Endothelial cell of umbilical vein (primary cell): ENCODE measurements around the gene TRERF1. TPM values are rescaled to one million over a fixed set of nuclear protein-coding genes. Genes with fewer than 3 reads are reported as not detected.

Experiments
- BruUV-seq: library from RNA; stranded (reverse); fragments of 400-500 nt; replicated peaks from 2 replicates; lab custom pipeline; 2021; lab: Mats Ljungman, UMichigan
- CTCF ChIA-PET: fragments of 300-600, 350-600 bp; sonication (Branson Sonifier 250); formaldehyde crosslinking; loops from one replicate; lab custom pipeline; 2021; ENCODE audit warnings: antibody characterized with exemption, inconsistent platforms; lab: Charles Lee
- POLR2A ChIA-PET: fragments of 300-600, 350-600 bp; sonication (Branson Sonifier 250); formaldehyde crosslinking; loops from one replicate; lab custom pipeline; 2021; ENCODE audit warnings: antibody characterized with exemption, inconsistent platforms; lab: Charles Lee
- DNase-seq: peaks from one replicate; pipeline ENCODE4 v3.0.0-alpha.2; 2011; ENCODE audit warnings: low read depth, low spot score
- FAIRE-seq: peaks from 2 replicates; lab custom pipeline; 2011; peaks lifted over from hg19 to GRCh38; lab: Jason Lieb, UNC
- H2AFZ ChIP-seq: 2 replicates; pipeline ENCODE4 v1.6.0; 2012; ENCODE audit warnings: low read depth, low read length, control low read depth, inconsistent platforms
- H3K27ac ChIP-seq: 2 replicates; pipeline ENCODE4 v1.5.1; 2011; ENCODE audit warnings: low read depth, mild to moderate bottlenecking, control low read depth, low read length, moderate library complexity; ENCODE audit not compliant: insufficient read depth
- H3K27me3 ChIP-seq, 2 experiments: 2 replicates each; pipeline versions ENCODE4 v1.6.0 to v1.6.1; 2011; ENCODE audit warnings: low read length in 2 of 2, mixed read lengths in 1 of 2; ENCODE audit not compliant: control insufficient read depth in 2 of 2, insufficient read depth in 2 of 2
- H3K36me3 ChIP-seq, 2 experiments: 2 replicates in 1 of 2; 3 replicates in 1 of 2; pipeline ENCODE4 v1.5.1; 2011; ENCODE audit warnings: low read length in 2 of 2, mild to moderate bottlenecking in 1 of 2, moderate library complexity in 1 of 2; ENCODE audit not compliant: control insufficient read depth in 2 of 2, insufficient read depth in 2 of 2; ENCODE audit errors: extremely low read depth in 1 of 2
- H3K4me1 ChIP-seq: 3 replicates; pipeline ENCODE4 v1.5.1; 2011; ENCODE audit warnings: mild to moderate bottlenecking, low read length; ENCODE audit not compliant: control insufficient read depth, insufficient read depth; ENCODE audit errors: extremely low read depth
- H3K4me2 ChIP-seq: 2 replicates; pipeline ENCODE4 v1.6.1; 2011; ENCODE audit warnings: low read length, control low read depth, mixed read lengths; ENCODE audit not compliant: insufficient read depth
- H3K4me3 ChIP-seq, 3 experiments: fragments of 200-600 bp in 1 of 3; sonication (generic), shearing (Covaris generic) in 1 of 3; replicated peaks in 1 of 3; 2 replicates each; pipeline ENCODE4 v1.5.1; 2011 to 2016; ENCODE audit warnings: control low read depth in 3 of 3, low read length in 3 of 3, mild to moderate bottlenecking in 2 of 3, inconsistent platforms in 1 of 3, low read depth in 1 of 3, moderate library complexity in 1 of 3; ENCODE audit not compliant: insufficient read depth in 1 of 3
- H3K79me2 ChIP-seq: 2 replicates; pipeline ENCODE4 v1.6.0; 2012; ENCODE audit warnings: low read length, inconsistent platforms; ENCODE audit not compliant: control insufficient read depth, insufficient read depth
- H3K9ac ChIP-seq: replicated peaks from 2 replicates; pipeline ENCODE3; 2011; ENCODE audit warnings: low read length, control low read depth; ENCODE audit not compliant: insufficient read depth; ENCODE audit errors: extremely low read depth
- H3K9me1 ChIP-seq: replicated peaks from 3 replicates; pipeline ENCODE4 v1.6.0; 2011; ENCODE audit warnings: mild to moderate bottlenecking, low read length; ENCODE audit not compliant: control insufficient read depth, insufficient read depth; ENCODE audit errors: extremely low read depth
- H3K9me3 ChIP-seq: replicated peaks from 2 replicates; pipeline ENCODE4 v1.5.1; 2012; ENCODE audit warnings: low read length, inconsistent platforms; ENCODE audit not compliant: control insufficient read depth, insufficient read depth
- H4K20me1 ChIP-seq: replicated peaks from 2 replicates; pipeline ENCODE3; 2011; ENCODE audit warnings: mild to moderate bottlenecking, low read length; ENCODE audit not compliant: control insufficient read depth, insufficient read depth; ENCODE audit errors: extremely low read depth
- EZH2 ChIP-seq: IDR thresholded peaks from 2 replicates; pipeline ENCODE4 v1.6.1; 2012; ENCODE audit warnings: borderline replicate concordance, low read depth, mild to moderate bottlenecking, moderate library complexity, low read length, inconsistent platforms; ENCODE audit not compliant: severe bottlenecking
- FOS ChIP-seq: IDR thresholded peaks from 2 replicates; pipeline ENCODE4 v1.6.1; 2011; ENCODE audit warnings: mild to moderate bottlenecking, low read length, moderate library complexity, borderline replicate concordance; ENCODE audit not compliant: insufficient read depth
- GATA2 ChIP-seq: IDR thresholded peaks from 2 replicates; pipeline ENCODE4 v1.7.0; 2011; ENCODE audit warnings: low read depth, mild to moderate bottlenecking, moderate library complexity, mixed read lengths, low read length; ENCODE audit not compliant: insufficient read length, insufficient read depth
- JUN ChIP-seq: IDR thresholded peaks from 2 replicates; pipeline ENCODE4 v1.6.1; 2011; ENCODE audit warnings: borderline replicate concordance, low read depth; ENCODE audit not compliant: insufficient read length, insufficient read depth
- MYC ChIP-seq: IDR thresholded peaks from one replicate; pipeline ENCODE4 v1.6.1; 2011; ENCODE audit warnings: mild to moderate bottlenecking, low read depth, low read length
- POLR2A ChIP-seq: IDR thresholded peaks from 2 replicates; pipeline ENCODE4 v1.6.1; 2012; ENCODE audit warnings: low read depth, mild to moderate bottlenecking, control low read depth, low read length
- POLR2AphosphoS5 ChIP-seq: IDR thresholded peaks from 2 replicates; pipeline ENCODE4 v1.6.1; 2012; ENCODE audit warnings: low read depth, mild to moderate bottlenecking, control low read depth, low read length, moderate library complexity; ENCODE audit not compliant: insufficient read depth
- dilution Hi-C: fragments of 300-500 bp; cut with MboI; formaldehyde crosslinking; loops from one replicate; pipeline ENCODE4 v1.15.0; 2019; ENCODE audit warnings: low sequenced_read_pairs; ENCODE audit not compliant: extremely low pct_ligation_motif_present
- intact Hi-C: fragments of 100-400 bp; cut with micrococcal nuclease; formaldehyde crosslinking; loops from one replicate; pipeline ENCODE4 v1.10.0; 2022
- polyA plus RNA-seq, 4 experiments: library from polyadenylated mRNA; depleted of rRNA in 3 of 4; stranded (reverse) in 3 of 4; unstranded in 1 of 4; fragments of >200 nt; gene quantifications; 2 replicates each; pipeline versions ENCODE4 v1.2.1 to v1.2.3, GENCODE V29; 2011 to 2012; ENCODE audit warnings: missing spikeins in 1 of 4
- total RNA-seq: library from RNA; stranded (reverse); gene quantifications from 2 replicates; pipeline ENCODE4 v1.2.3, GENCODE V29; 2021
- TF ChIP-seq, protein P1 (sequence below), 2 donors: IDR thresholded peaks; 1 replicate in 1 of 2; 2 replicates in 1 of 2; pipeline ENCODE4 v1.5.1; 2011; ENCODE audit warnings: low read length in 2 of 2, mild to moderate bottlenecking in 2 of 2, moderate library complexity in 2 of 2, control low read depth in 1 of 2, inconsistent platforms in 1 of 2, low read depth in 1 of 2; ENCODE audit not compliant: insufficient read depth in 1 of 2; ENCODE audit errors: extremely low read depth in 1 of 2
- TF ChIP-seq, protein P2 (sequence below): IDR thresholded peaks from 2 replicates; pipeline ENCODE4 v1.6.1; 2011; ENCODE audit not compliant: insufficient read depth, insufficient read length

TRERF1 gene
- total and polyA plus RNA-seq, 2 donors (not counting 3 experiments of a cell fraction or from before 2014, with no cell fraction given) = 0.73 to 5.5 TPM

DNA sequence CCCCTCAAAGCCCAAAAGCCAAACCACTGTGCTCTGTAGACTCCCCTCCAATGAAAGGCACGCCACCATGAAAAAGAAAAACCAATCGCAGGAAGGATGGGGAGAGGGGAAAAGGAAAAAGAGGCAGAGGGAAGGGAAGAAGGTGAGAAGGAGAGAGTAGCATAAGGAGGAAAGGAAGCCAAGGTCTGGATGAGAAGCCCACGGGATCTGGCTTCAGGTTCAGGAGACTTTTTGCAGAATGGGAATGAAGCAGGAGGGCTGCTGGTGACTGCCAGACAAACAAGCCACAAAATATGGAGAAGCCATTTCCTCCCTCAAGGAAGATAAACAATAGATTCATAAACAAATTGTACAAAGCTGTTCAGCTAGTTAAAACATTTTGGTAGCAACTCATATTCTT, 155.1 kb downstream of the TRERF1 start:
- H3K27ac ChIP-seq = no peak overlapping the region
- intact Hi-C loops = loop anchor here (2.0 kb wide), 1 partner anchor 20 kb away; no protein-coding TSS in a partner anchor
- no peak overlapping the region for H2AFZ ChIP-seq
- no peak overlapping the region for H3K9ac ChIP-seq
- H3K27me3 ChIP-seq = peaks cover 0 to 3% of the 10 kb centered on the region in 2 experiments
- no peaks in the 10 kb centered on the region for H3K9me3 ChIP-seq
- H3K79me2 ChIP-seq = no peaks in the 10 kb centered on the region
- H3K4me1 ChIP-seq = peaks cover 17% of the 10 kb centered on the region
- TF ChIP-seq EZH2 (no peak), FOS (no peak), POLR2A (no peak), MYC (no peak), GATA2 (no peak), JUN (no peak), POLR2AphosphoS5 (no peak)
- TF ChIP-seq, protein P1, sequence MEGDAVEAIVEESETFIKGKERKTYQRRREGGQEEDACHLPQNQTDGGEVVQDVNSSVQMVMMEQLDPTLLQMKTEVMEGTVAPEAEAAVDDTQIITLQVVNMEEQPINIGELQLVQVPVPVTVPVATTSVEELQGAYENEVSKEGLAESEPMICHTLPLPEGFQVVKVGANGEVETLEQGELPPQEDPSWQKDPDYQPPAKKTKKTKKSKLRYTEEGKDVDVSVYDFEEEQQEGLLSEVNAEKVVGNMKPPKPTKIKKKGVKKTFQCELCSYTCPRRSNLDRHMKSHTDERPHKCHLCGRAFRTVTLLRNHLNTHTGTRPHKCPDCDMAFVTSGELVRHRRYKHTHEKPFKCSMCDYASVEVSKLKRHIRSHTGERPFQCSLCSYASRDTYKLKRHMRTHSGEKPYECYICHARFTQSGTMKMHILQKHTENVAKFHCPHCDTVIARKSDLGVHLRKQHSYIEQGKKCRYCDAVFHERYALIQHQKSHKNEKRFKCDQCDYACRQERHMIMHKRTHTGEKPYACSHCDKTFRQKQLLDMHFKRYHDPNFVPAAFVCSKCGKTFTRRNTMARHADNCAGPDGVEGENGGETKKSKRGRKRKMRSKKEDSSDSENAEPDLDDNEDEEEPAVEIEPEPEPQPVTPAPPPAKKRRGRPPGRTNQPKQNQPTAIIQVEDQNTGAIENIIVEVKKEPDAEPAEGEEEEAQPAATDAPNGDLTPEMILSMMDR (IDR thresholded peaks at IDR 0.05; ENCODE audit: extremely low read depth in 1 of 2, insufficient read depth in 1 of 2, low read depth in 1 of 2, low read length in 2 of 2) = no peak
- TF ChIP-seq, protein P2, sequence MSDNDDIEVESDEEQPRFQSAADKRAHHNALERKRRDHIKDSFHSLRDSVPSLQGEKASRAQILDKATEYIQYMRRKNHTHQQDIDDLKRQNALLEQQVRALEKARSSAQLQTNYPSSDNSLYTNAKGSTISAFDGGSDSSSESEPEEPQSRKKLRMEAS = no peak
- H3K4me2 ChIP-seq = no peak overlapping the region
- H4K20me1 ChIP-seq = no peaks in the 10 kb centered on the region
- CTCF ChIA-PET = interaction anchor here (2.0 to 3.0 kb wide), 2 partner anchors 14 to 251 kb away, joined by 5 to 13 read pairs; no protein-coding TSS in a partner anchor
- dilution Hi-C loops = no loop called here
- H3K36me3 ChIP-seq = no peaks in the 10 kb centered on the region
- POLR2A ChIA-PET = no interaction called here
- H3K9me1 ChIP-seq = no peaks in the 10 kb centered on the region
- DNase-seq (no peak), FAIRE-seq (no peak)
- no TSS peak for BruUV-seq
- no peak overlapping the region for H3K4me3 ChIP-seq
